Mesenchymal stem cell (in vitro differentiated cells and primary cell): ENCODE results near the gene MACROD2.

ENCODE experiments used
- DNase-seq: peaks from one replicate; pipeline ENCODE4 v3.0.0-alpha.2; 2013
- H2AFZ ChIP-seq: one replicate; pipeline ENCODE4 v1.6.1; 2013; ENCODE audit warnings: low read depth, mild to moderate bottlenecking, control low read depth, inconsistent platforms, low read length, moderate library complexity
- H2AK5ac ChIP-seq: 2 replicates; pipeline ENCODE4 v1.6.1; 2013; ENCODE audit warnings: low read length, moderate library complexity, mild to moderate bottlenecking, inconsistent platforms; ENCODE audit not compliant: severe bottlenecking
- H2BK120ac ChIP-seq: one replicate; pipeline ENCODE4 v1.6.1; 2013; ENCODE audit warnings: low read depth, mild to moderate bottlenecking, inconsistent platforms, low read length, moderate library complexity
- H2BK12ac ChIP-seq, 2 experiments: one replicate each; pipeline ENCODE4 v1.6.1; 2013; ENCODE audit warnings: inconsistent platforms in 2 of 2, low read length in 2 of 2, mild to moderate bottlenecking in 2 of 2, moderate library complexity in 2 of 2, control low read depth in 1 of 2
- H2BK15ac ChIP-seq: one replicate; pipeline ENCODE4 v1.6.1; 2013; ENCODE audit warnings: mild to moderate bottlenecking, low read depth, inconsistent platforms; ENCODE audit not compliant: poor library complexity, severe bottlenecking
- H2BK5ac ChIP-seq: 2 replicates; pipeline ENCODE4 v1.6.1; 2013; ENCODE audit warnings: low read depth, mild to moderate bottlenecking, low read length, control low read depth, inconsistent platforms; ENCODE audit not compliant: poor library complexity, severe bottlenecking
- H3K14ac ChIP-seq, 2 experiments: one replicate each; pipeline ENCODE4 v1.6.1; 2013; ENCODE audit warnings: inconsistent platforms in 2 of 2, low read length in 2 of 2, control low read depth in 1 of 2, mild to moderate bottlenecking in 1 of 2, moderate library complexity in 1 of 2
- H3K18ac ChIP-seq, 2 experiments: one replicate each; pipeline ENCODE4 v1.6.1; 2013; ENCODE audit warnings: inconsistent platforms in 2 of 2, low read length in 2 of 2, control low read depth in 1 of 2, low read depth in 1 of 2, mild to moderate bottlenecking in 1 of 2
- H3K23ac ChIP-seq, 2 experiments: one replicate each; pipeline ENCODE4 v1.6.1; 2013; ENCODE audit warnings: inconsistent platforms in 2 of 2, low read length in 2 of 2, mild to moderate bottlenecking in 2 of 2, moderate library complexity in 2 of 2, control low read depth in 1 of 2
- H3K27ac ChIP-seq: 2 replicates; pipeline ENCODE4 v1.5.1; 2013; ENCODE audit warnings: mild to moderate bottlenecking, moderate library complexity, low read length, control low read depth, inconsistent platforms; ENCODE audit not compliant: poor library complexity, severe bottlenecking
- H3K27me3 ChIP-seq, 2 experiments: 2 replicates each; pipeline versions ENCODE4 v1.6.1 to v1.7.0; 2013; ENCODE audit warnings: low read length in 2 of 2, mild to moderate bottlenecking in 2 of 2, moderate library complexity in 2 of 2, control low read depth in 1 of 2, inconsistent platforms in 1 of 2; ENCODE audit not compliant: control insufficient read depth in 1 of 2, insufficient read depth in 1 of 2
- H3K36me3 ChIP-seq, 2 experiments: 2 replicates each; pipeline versions ENCODE4 v1.6.1 to v1.7.0; 2013; ENCODE audit warnings: low read length in 2 of 2, control low read depth in 1 of 2, inconsistent platforms in 1 of 2, low read depth in 1 of 2, mild to moderate bottlenecking in 1 of 2; ENCODE audit not compliant: insufficient read depth in 2 of 2, control insufficient read depth in 1 of 2
- H3K4ac ChIP-seq, 2 experiments: one replicate each; pipeline ENCODE4 v1.6.1; 2013; ENCODE audit warnings: inconsistent platforms in 2 of 2, low read length in 2 of 2, mild to moderate bottlenecking in 2 of 2, moderate library complexity in 2 of 2, control low read depth in 1 of 2, low read depth in 1 of 2
- H3K4me1 ChIP-seq: 2 replicates; pipeline ENCODE4 v1.6.1; 2013; ENCODE audit warnings: low read depth, low read length, control low read depth; ENCODE audit not compliant: control insufficient read depth, insufficient read depth
- H3K4me2 ChIP-seq: 2 replicates; pipeline ENCODE4 v1.6.1; 2013; ENCODE audit warnings: low read length, mild to moderate bottlenecking, inconsistent platforms; ENCODE audit not compliant: poor library complexity, severe bottlenecking
- H3K4me3 ChIP-seq, 2 experiments: 2 replicates each; pipeline versions ENCODE4 v1.5.1 to v1.7.0; 2013; ENCODE audit warnings: low read length in 2 of 2, mild to moderate bottlenecking in 2 of 2, control low read depth in 1 of 2, low read depth in 1 of 2; ENCODE audit not compliant: insufficient read depth in 1 of 2
- H3K79me1 ChIP-seq: replicated peaks from 2 replicates; pipeline ENCODE4 v1.6.1; 2013; ENCODE audit warnings: mild to moderate bottlenecking, control low read depth, low read length, inconsistent platforms; ENCODE audit not compliant: poor library complexity, severe bottlenecking
- H3K9ac ChIP-seq: 2 replicates; pipeline ENCODE4 v1.7.0; 2013; ENCODE audit warnings: mild to moderate bottlenecking, low read length, moderate library complexity
- H3K9me3 ChIP-seq: 2 replicates; pipeline ENCODE4 v1.7.0; 2013; ENCODE audit warnings: mild to moderate bottlenecking, low read length; ENCODE audit not compliant: control insufficient read depth
- H4K8ac ChIP-seq: one replicate; pipeline ENCODE4 v1.6.1; 2013; ENCODE audit warnings: inconsistent platforms, mild to moderate bottlenecking, low read length, moderate library complexity
- H4K91ac ChIP-seq: one replicate; pipeline ENCODE4 v1.6.1; 2013; ENCODE audit warnings: mild to moderate bottlenecking, low read length, inconsistent platforms
- WGBS: methylation state at CpG from one replicate; pipeline ENCODE4 v1.1.7; 2013; ENCODE audit warnings: mixed read lengths; 5-methylcytosine and 5-hydroxymethylcytosine counted together

The MACROD2 gene

DNA sequence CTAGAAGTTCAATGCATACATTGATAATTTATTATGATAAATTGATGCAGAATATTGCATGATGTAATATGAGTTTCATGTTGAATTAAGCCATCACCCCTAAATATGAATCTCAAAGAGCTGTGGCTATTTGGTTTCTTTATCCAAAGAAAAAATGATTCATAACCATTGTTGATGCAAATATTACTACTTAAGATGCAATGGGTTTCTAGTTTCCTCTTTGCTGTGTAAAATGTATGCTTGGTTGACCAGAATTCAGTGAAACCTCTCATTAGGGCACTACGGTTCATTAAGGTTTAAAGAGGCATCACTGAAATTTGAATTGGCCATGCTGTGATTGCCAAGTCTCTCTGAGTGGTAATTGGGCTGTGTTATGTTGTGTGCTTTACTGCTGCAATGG, 834.6 kb downstream of the MACROD2 start:
- H3K27ac ChIP-seq = no peak overlapping the region
- no peak overlapping the region for H3K23ac ChIP-seq
- no peak for DNase-seq
- no peak overlapping the region for H2BK15ac ChIP-seq
- H3K4me2 ChIP-seq = no peak overlapping the region
- no peak overlapping the region for H2AK5ac ChIP-seq
- no peak overlapping the region for H3K4me3 ChIP-seq
- H2AFZ ChIP-seq = no peak overlapping the region
- no peak overlapping the region for H3K14ac ChIP-seq
- WGBS = 83% methylated on average over 1 of the region's 1 CpG
- no peak overlapping the region for H2BK5ac ChIP-seq
- no peak overlapping the region for H4K91ac ChIP-seq
- H3K18ac ChIP-seq = no peak overlapping the region
- H2BK120ac ChIP-seq = no peak overlapping the region
- H4K8ac ChIP-seq = no peak overlapping the region
- no peaks in the 10 kb centered on the region for H3K4me1 ChIP-seq
- no peaks in the 10 kb centered on the region for H3K36me3 ChIP-seq
- H3K9me3 ChIP-seq = no peaks in the 10 kb centered on the region
- H3K4ac ChIP-seq = no peak overlapping the region
- H3K27me3 ChIP-seq = no peaks in the 10 kb centered on the region
- no peaks in the 10 kb centered on the region for H3K79me1 ChIP-seq
- H2BK12ac ChIP-seq = no peak overlapping the region
- no peak overlapping the region for H3K9ac ChIP-seq

GRCh38 chr20:14830466-14830865, 835.1 kb downstream of the MACROD2 start:
- Histone ChIP-seq H3K4me3 (no peak overlapping the region), H3K23ac (no peak overlapping the region), H3K4ac (no peak overlapping the region), H3K9ac (no peak overlapping the region), H3K27ac (no peak overlapping the region), H4K91ac (no peak overlapping the region), H2BK120ac (no peak overlapping the region), H2AK5ac (no peak overlapping the region), H4K8ac (no peak overlapping the region), H3K18ac (no peak overlapping the region), H3K4me1 (no peaks in the 10 kb centered on the region), H3K9me3 (no peaks in the 10 kb centered on the region), H3K14ac (no peak overlapping the region), H2AFZ (no peak overlapping the region), H3K36me3 (no peaks in the 10 kb centered on the region), H2BK5ac (no peak overlapping the region), H2BK12ac (no peak overlapping the region), H3K27me3 (no peaks in the 10 kb centered on the region), H2BK15ac (no peak overlapping the region), H3K79me1 (no peaks in the 10 kb centered on the region), H3K4me2 (no peak overlapping the region)
- 94% methylated on average over 2 of the region's 2 CpGs for whole genome bisulfite sequencing
- DNase-seq = no peak

DNA sequence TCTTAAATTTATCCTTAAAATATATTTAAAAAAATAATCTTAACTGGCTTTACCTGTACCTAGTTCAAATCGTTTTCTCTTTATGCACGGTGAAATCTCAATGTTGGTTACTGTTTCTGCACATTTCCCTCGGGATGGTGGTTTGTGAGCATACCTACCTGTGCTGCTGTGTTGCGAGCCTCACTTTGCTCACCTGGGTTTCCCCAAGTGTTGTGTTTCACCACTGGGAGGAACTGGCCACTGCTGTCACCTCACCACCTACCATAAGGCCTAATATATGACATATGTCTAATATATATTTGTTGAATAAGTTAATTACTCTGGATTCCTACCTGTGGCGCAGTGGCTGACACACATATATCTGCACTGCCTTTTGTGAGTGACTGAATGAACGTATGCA, 835.6 kb downstream of the MACROD2 start:
- no peak overlapping the region for H3K4me3 ChIP-seq

DNA sequence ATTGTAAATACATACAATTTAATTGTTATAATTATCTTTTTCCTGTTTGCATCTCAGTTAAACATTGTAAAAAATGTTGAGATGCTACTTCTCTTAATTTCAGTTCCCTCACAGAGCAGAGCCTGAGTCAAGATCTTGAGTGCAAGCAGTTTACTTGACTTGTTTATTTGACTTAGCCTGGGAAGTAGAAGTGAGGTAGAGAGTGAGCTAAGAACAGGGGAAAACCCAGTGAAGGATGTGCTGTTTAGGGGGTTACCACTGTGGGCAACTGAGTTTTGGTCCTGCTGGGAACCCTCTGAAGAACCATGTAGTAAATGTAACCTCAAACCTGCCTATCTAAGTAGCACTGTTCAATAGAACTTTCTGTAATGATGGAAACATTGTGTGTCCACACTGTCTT, 837.3 kb downstream of the MACROD2 start:
- Histone ChIP-seq H3K27me3 (no peaks in the 10 kb centered on the region), H3K36me3 (no peaks in the 10 kb centered on the region), H4K91ac (no peak overlapping the region), H2BK5ac (no peak overlapping the region), H3K18ac (no peak overlapping the region), H2AK5ac (no peak overlapping the region), H3K27ac (no peak overlapping the region), H3K4ac (no peak overlapping the region), H2BK15ac (no peak overlapping the region), H3K23ac (no peak overlapping the region), H2AFZ (no peak overlapping the region), H3K9ac (no peak overlapping the region), H2BK12ac (no peak overlapping the region), H2BK120ac (no peak overlapping the region), H3K9me3 (no peaks in the 10 kb centered on the region), H3K4me1 (no peaks in the 10 kb centered on the region), H3K79me1 (no peaks in the 10 kb centered on the region), H4K8ac (no peak overlapping the region), H3K14ac (no peak overlapping the region), H3K4me2 (no peak overlapping the region), H3K4me3 (no peak overlapping the region)
- DNase-seq = no peak

More for the DNA sequence above, 835.6 kb downstream of the MACROD2 start:
- no peak overlapping the region for H3K14ac ChIP-seq
- no peaks in the 10 kb centered on the region for H3K36me3 ChIP-seq
- H3K4me1 ChIP-seq = no peaks in the 10 kb centered on the region
- H4K91ac ChIP-seq = no peak overlapping the region
- no peak overlapping the region for H2AK5ac ChIP-seq
- no peak overlapping the region for H2AFZ ChIP-seq
- H3K4me2 ChIP-seq = no peak overlapping the region
- no peak overlapping the region for H3K27ac ChIP-seq
- H3K4ac ChIP-seq = no peak overlapping the region
- H2BK5ac ChIP-seq = no peak overlapping the region
- H3K79me1 ChIP-seq = no peaks in the 10 kb centered on the region
- H3K18ac ChIP-seq = no peak overlapping the region
- H2BK120ac ChIP-seq = no peak overlapping the region
- no peaks in the 10 kb centered on the region for H3K27me3 ChIP-seq
- H3K9me3 ChIP-seq = no peaks in the 10 kb centered on the region
- 86% methylated on average over 6 of the region's 6 CpGs for WGBS
- no peak for DNase-seq
- H3K23ac ChIP-seq = no peak overlapping the region
- H2BK15ac ChIP-seq = no peak overlapping the region
- no peak overlapping the region for H3K9ac ChIP-seq
- H4K8ac ChIP-seq = no peak overlapping the region
- no peak overlapping the region for H2BK12ac ChIP-seq
